CD4-positive, alpha-beta T cell (primary cell): ENCODE results near the gene FBXO24. TPM values are rescaled to one million over a fixed set of nuclear protein-coding genes. Genes with fewer than 3 reads are reported as not detected.

Source experiments
- ATAC-seq: fragments of 200-7000 bp; cut with Tn5 transposase; one replicate; pipeline ENCODE4 v1.10.0; 2022; ENCODE audit warnings: mild to moderate bottlenecking; ENCODE audit not compliant: poor library complexity
- CTCF ChIA-PET: fragments of 350-600 bp; sonication (Branson Sonifier 250); formaldehyde crosslinking; loops from one replicate; lab custom pipeline; 2021; ENCODE audit warnings: antibody characterized with exemption, inconsistent platforms; lab: Charles Lee
- POLR2A ChIA-PET: fragments of 350-600 bp; sonication (Branson Sonifier 250); formaldehyde crosslinking; loops from one replicate; lab custom pipeline; 2021; ENCODE audit warnings: antibody characterized with exemption, inconsistent platforms; lab: Charles Lee
- DNase-seq, 14 experiments: peaks; one replicate each; pipeline ENCODE4 v3.0.0-alpha.2; 2013 to 2020; ENCODE audit warnings: mixed read lengths in 2 of 14
- H3K27ac ChIP-seq, 2 donors: one replicate each; pipeline versions ENCODE4 v1.5.1 to v1.7.0; 2013; ENCODE audit warnings: low read length in 2 of 2, low read depth in 1 of 2, mild to moderate bottlenecking in 1 of 2
- H3K27me3 ChIP-seq, 2 experiments: 1 replicate in 1 of 2; 2 replicates in 1 of 2; pipeline versions ENCODE4 v1.6.1 to v1.7.0; 2013; ENCODE audit warnings: low read length in 2 of 2, control low read depth in 1 of 2, mild to moderate bottlenecking in 1 of 2, moderate library complexity in 1 of 2; ENCODE audit not compliant: insufficient read depth in 2 of 2, control insufficient read depth in 1 of 2
- H3K36me3 ChIP-seq: one replicate; pipeline ENCODE4 v1.6.1; 2013; ENCODE audit warnings: low read length, control low read depth; ENCODE audit not compliant: insufficient read depth
- H3K4me1 ChIP-seq: one replicate; pipeline ENCODE4 v1.6.1; 2013; ENCODE audit warnings: low read length, control low read depth; ENCODE audit not compliant: insufficient read depth
- H3K4me3 ChIP-seq: one replicate; pipeline ENCODE4 v1.5.1; 2013; ENCODE audit warnings: mild to moderate bottlenecking, low read length, moderate library complexity
- H3K9me3 ChIP-seq, 2 experiments: 1 replicate in 1 of 2; 2 replicates in 1 of 2; pipeline versions ENCODE4 v1.6.1 to v1.7.0; 2013; ENCODE audit warnings: low read length in 2 of 2, mild to moderate bottlenecking in 2 of 2, control low read depth in 1 of 2, moderate library complexity in 1 of 2; ENCODE audit not compliant: control insufficient read depth in 1 of 2, insufficient read depth in 1 of 2
- H3K27ac Mint-ChIP-seq: one replicate; pipeline ENCODE4 v1.8.0; 2020; ENCODE audit warnings: mixed read lengths
- H3K27me3 Mint-ChIP-seq: one replicate; pipeline ENCODE4 v1.8.0; 2021; ENCODE audit warnings: mixed read lengths
- H3K36me3 Mint-ChIP-seq: one replicate; pipeline ENCODE4 v1.8.0; 2021; ENCODE audit warnings: low read depth, mixed read lengths
- H3K4me1 Mint-ChIP-seq: one replicate; pipeline ENCODE4 v1.8.0; 2021; ENCODE audit warnings: low read depth, mixed read lengths
- H3K4me3 Mint-ChIP-seq: one replicate; pipeline ENCODE4 v1.8.0; 2020; ENCODE audit warnings: mild to moderate bottlenecking, mixed read lengths
- H3K9me3 Mint-ChIP-seq: one replicate; pipeline ENCODE4 v1.8.0; 2020; ENCODE audit warnings: mixed read lengths
- CTCF ChIP-seq: fragments of 200-600 bp; IDR thresholded peaks from one replicate; pipeline ENCODE4 v1.8.0; 2022; ENCODE audit warnings: antibody characterized with exemption, mild to moderate bottlenecking
- intact Hi-C, 2 experiments: fragments of 100-400 bp; cut with DNase I in 1 of 2; cut with micrococcal nuclease in 1 of 2; formaldehyde crosslinking; loops; one replicate each; pipeline versions ENCODE4 v1.15.1 to v1.9.0; 2023 to 2025; cut with DNase I, micrococcal nuclease
- total RNA-seq, 174 experiments: library from RNA in 2 of 174; stranded (reverse) in 2 of 174; gene quantifications; one replicate each; pipeline ENCODE4 v1.2.3 and lab custom pipeline; 2021 to 2026

FBXO24 gene
- total RNA-seq, 2 experiments from 2014 or later: 0.66 to 0.78 TPM

- intact Hi-C loops: loop anchor here (2.0 to 5.0 kb wide), 3 partner anchors 13 to 79 kb away; partner anchors contain the start of gene GIGYF1 (in 1 of the 2)
- H3K4me1 Mint-ChIP-seq: peaks cover 25% of the 10 kb centered on the region
- no peak overlapping the region for H3K27ac ChIP-seq
Observed at GRCh38 chr7:100613412-100614175, 27.5 kb downstream of the FBXO24 start.

GRCh38 chr7:100614308-100614861, 28.3 kb downstream of the FBXO24 start:
- peak overlapping the region; percentile 94 for H3K4me3 Mint-ChIP-seq
- no peaks in the 10 kb centered on the region for H3K27me3 Mint-ChIP-seq
- Histone ChIP-seq H3K4me1 (peaks cover 27% of the 10 kb centered on the region), H3K9me3 (no peaks in the 10 kb centered on the region), H3K4me3 (no peak overlapping the region), H3K36me3 (peaks cover 8% of the 10 kb centered on the region), H3K27ac (no peak overlapping the region), H3K27me3 (no peaks in the 10 kb centered on the region)
- H3K9me3 Mint-ChIP-seq: no peaks in the 10 kb centered on the region
- ChIA-PET CTCF (interaction anchor here (1.1 to 3.5 kb wide), 4 partner anchors 10 to 91 kb away, joined by 3 to 22 read pairs (median 14); partner anchors contain the start of gene POP7), POLR2A (interaction anchor here (0.6 to 3.3 kb wide), 8 partner anchors 13 to 185 kb away, joined by 3 to 113 read pairs (median 24); partner anchors contain the start of genes FBXO24, GIGYF1, LRCH4 and MEPCE)
- DNase-seq (no peak), ATAC-seq (no peak)
- peaks cover 5% of the 10 kb centered on the region for H3K36me3 Mint-ChIP-seq
- H3K27ac Mint-ChIP-seq: no peak overlapping the region
- H3K4me1 Mint-ChIP-seq: peaks cover 25% of the 10 kb centered on the region
- no peak for TF ChIP-seq CTCF
- intact Hi-C loops: loop anchor here in 1 of 2 experiments (5.0 kb wide), 1 partner anchor 78 kb away; the partner anchor contains the start of gene GIGYF1

More at GRCh38 chr7:100613412-100614175, 27.5 kb downstream of the FBXO24 start:
- Histone ChIP-seq H3K4me1 (peaks cover 27% of the 10 kb centered on the region), H3K36me3 (peaks cover 8% of the 10 kb centered on the region), H3K27me3 (no peaks in the 10 kb centered on the region), H3K9me3 (no peaks in the 10 kb centered on the region), H3K4me3 (peak overlapping the region; percentile 62)
- POLR2A ChIA-PET: interaction anchor here (0.7 to 3.3 kb wide), 10 partner anchors 13 to 184 kb away, joined by 3 to 113 read pairs (median 22); partner anchors contain the start of genes ACTL6B, FBXO24, GIGYF1 and LRCH4
- no peak for TF ChIP-seq CTCF
- H3K27me3 Mint-ChIP-seq: no peaks in the 10 kb centered on the region
- peaks cover 5% of the 10 kb centered on the region for H3K36me3 Mint-ChIP-seq
- DNase-seq (peak in 2 of 14 experiments; percentile 28 to 40), ATAC-seq (no peak)
- peak overlapping the region; percentile 97 for H3K27ac Mint-ChIP-seq
- CTCF ChIA-PET: interaction anchor here (1.1 to 3.5 kb wide), 7 partner anchors 10 to 92 kb away, joined by 3 to 22 read pairs (median 10); partner anchors contain the start of gene POP7
- H3K9me3 Mint-ChIP-seq: no peaks in the 10 kb centered on the region
- peak overlapping the region; percentile 94 for H3K4me3 Mint-ChIP-seq

GRCh38 chr7:100620239-100620638, 34.1 kb downstream of the FBXO24 start:
- no peak for TF ChIP-seq CTCF

More at GRCh38 chr7:100620239-100620638, 34.1 kb downstream of the FBXO24 start:
- ATAC-seq (no peak), DNase-seq (no peak)
- peaks cover 3% of the 10 kb centered on the region for H3K36me3 ChIP-seq
- H3K4me1 Mint-ChIP-seq: peaks cover 5% of the 10 kb centered on the region
- H3K27me3 ChIP-seq: no peaks in the 10 kb centered on the region
- no peaks in the 10 kb centered on the region for H3K9me3 ChIP-seq
- no peaks in the 10 kb centered on the region for H3K9me3 Mint-ChIP-seq
- no peak overlapping the region for H3K4me3 ChIP-seq
- ChIA-PET CTCF (no interaction called here), POLR2A (interaction anchor here (0.6 to 1.3 kb wide), 2 partner anchors 8 to 176 kb away, joined by 3 to 5 read pairs; partner anchors contain the start of gene MOSPD3)
- no peaks in the 10 kb centered on the region for H3K27me3 Mint-ChIP-seq
- peaks cover 5% of the 10 kb centered on the region for H3K36me3 Mint-ChIP-seq
- no peak overlapping the region for H3K27ac ChIP-seq
- intact Hi-C loops: no loop called here
- H3K4me1 ChIP-seq: peaks cover 5% of the 10 kb centered on the region
- H3K4me3 Mint-ChIP-seq: no peak overlapping the region
- no peak overlapping the region for H3K27ac Mint-ChIP-seq
